ENCODE data around the gene RAB6C.
A peak's percentile ranks its signal among the peaks of the same experiment; 100 is the strongest.
"Not testable (repeated sequence)": the region's sequence is repeated elsewhere in the genome, so short reads cannot be mapped to it uniquely, and the experiment has no call there.

The RAB6C gene

GRCh38 chr2:130019402-130019801 is 39.9 kb downstream of the RAB6C start:
- no peak for TF ChIP-seq CTCF (IDR thresholded peaks at IDR 0.05)
- Mint-ChIP-seq H3K27me3 (ENCODE audit: low read depth, poor library complexity) (peaks cover 7% of the 10 kb centered on the region), H3K4me1 (no peaks in the 10 kb centered on the region), H3K4me3 (no peak overlapping the region), H3K9me3 (peaks cover 13% of the 10 kb centered on the region), H3K36me3 (ENCODE audit: low read depth) (no peaks in the 10 kb centered on the region), H3K27ac (no peak overlapping the region)
- no peak for DNase-seq

DNA sequence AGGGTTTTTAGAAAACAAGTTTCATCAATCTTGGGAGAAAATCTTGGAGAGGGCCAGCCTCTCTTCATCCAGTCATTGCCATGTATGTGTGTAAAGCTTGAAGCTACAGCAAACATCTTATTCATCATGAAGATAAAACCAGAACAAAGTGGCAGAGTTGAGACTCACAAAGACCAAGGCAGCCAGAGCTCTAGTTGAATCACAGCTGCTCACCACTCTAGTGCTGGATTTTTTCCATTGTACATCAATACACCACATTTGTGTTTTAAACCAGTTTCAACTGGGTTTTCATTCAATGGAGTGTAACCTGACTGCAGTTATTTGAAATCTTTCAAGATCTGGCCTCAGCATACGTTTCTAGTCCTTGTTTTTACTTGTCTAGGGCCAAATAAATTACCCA is 40.6 kb downstream of the RAB6C start:
- H3K9me3 Mint-ChIP-seq; H3K27ac Mint-ChIP-seq; H3K27me3 Mint-ChIP-seq (ENCODE audit: low read depth, poor library complexity); H3K4me1 Mint-ChIP-seq; DNase-seq; H3K36me3 Mint-ChIP-seq (ENCODE audit: low read depth); H3K4me3 Mint-ChIP-seq: not testable (repeated sequence)

DNA sequence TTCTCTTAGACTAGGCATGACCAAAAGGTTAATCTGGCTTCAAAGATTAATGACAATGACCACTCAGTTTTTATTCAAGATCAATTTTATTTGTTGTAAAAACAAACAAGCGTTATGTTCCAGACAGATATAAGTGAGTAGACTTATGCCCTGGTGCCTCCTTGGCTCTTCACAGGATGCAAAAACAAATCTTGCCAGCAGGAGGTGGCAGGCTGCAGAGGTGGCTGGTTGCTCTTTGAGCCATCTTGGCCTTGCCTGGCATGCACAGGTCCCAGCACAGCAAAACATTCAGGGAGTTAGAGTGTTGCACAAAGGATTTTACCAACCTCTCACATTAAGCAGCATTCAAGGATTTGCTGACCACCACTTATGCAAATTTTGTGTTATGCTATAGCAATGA is 46.5 kb downstream of the RAB6C start:
- H3K27ac Mint-ChIP-seq; H3K4me1 Mint-ChIP-seq; H3K9me3 Mint-ChIP-seq; H3K4me3 Mint-ChIP-seq; H3K27me3 Mint-ChIP-seq (ENCODE audit: low read depth, poor library complexity): not testable (repeated sequence)
- peaks cover 14% of the 10 kb centered on the region for H3K36me3 Mint-ChIP-seq (ENCODE audit: low read depth)
- DNase-seq, result peak; percentile 38
